GM12878 (cell line): Measurements from ENCODE around the gene DAB2IP. TPM values are rescaled to one million over a fixed set of nuclear protein-coding genes. Genes with fewer than 3 reads are reported as not detected.

Experiments
- ATAC-seq: fragments of 200-7000 bp; cut with Tn5 transposase; 3 replicates; pipeline ENCODE4 v1.9.1; 2020; ENCODE audit warnings: mild to moderate bottlenecking, moderate library complexity
- BruUV-seq: library from RNA; stranded (reverse); fragments of 400-500 nt; replicated peaks from 2 replicates; lab custom pipeline; 2021; lab: Mats Ljungman, UMichigan
- CTCF ChIA-PET: fragments of 300-600 bp; sonication (Branson Sonifier 250); formaldehyde crosslinking; extraction: SDS; loops from one replicate; lab custom pipeline; 2021; ENCODE audit warnings: inconsistent platforms; lab: Yijun Ruan, JAX
- POLR2A ChIA-PET: fragments of 350-600 bp; formaldehyde crosslinking; extraction: SDS; loops from one replicate; lab custom pipeline; 2021; ENCODE audit warnings: inconsistent platforms; lab: Charles Lee
- RAD21 ChIA-PET: fragments of 300-600 bp; sonication (Branson Sonifier 250); formaldehyde crosslinking; loops from one replicate; lab custom pipeline; 2023; ENCODE audit warnings: antibody characterized with exemption; ENCODE audit not compliant: unreplicated experiment; lab: Charles Lee
- SMC1A ChIA-PET: fragments of 300-600 bp; sonication (Branson Sonifier 250); formaldehyde crosslinking; loops from one replicate; lab custom pipeline; 2023; ENCODE audit not compliant: unreplicated experiment, uncharacterized antibody; lab: Charles Lee
- DNase-seq: peaks from one replicate; pipeline ENCODE4 v3.0.0-alpha.2; 2011; ENCODE audit warnings: low read depth, low spot score
- FAIRE-seq: peaks from 3 replicates; lab custom pipeline; 2011; peaks lifted over from hg19 to GRCh38; lab: Jason Lieb, UNC
- H2AFZ ChIP-seq: 2 replicates; pipeline ENCODE4 v1.6.0; 2011; ENCODE audit warnings: low read depth, low read length, control low read depth; ENCODE audit not compliant: control insufficient read depth
- H3K27ac ChIP-seq: 2 replicates; pipeline ENCODE4 v1.5.1; 2011; ENCODE audit warnings: control low read depth; ENCODE audit not compliant: control insufficient read depth, insufficient read depth
- H3K27me3 ChIP-seq, 2 experiments: replicated peaks in 1 of 2; 2 replicates each; pipeline versions ENCODE4 v1.6.0 to v1.6.1; 2011; ENCODE audit warnings: low read length in 1 of 2; ENCODE audit not compliant: control insufficient read depth in 2 of 2, insufficient read depth in 2 of 2
- H3K36me3 ChIP-seq, 2 experiments: 2 replicates each; pipeline ENCODE4 v1.5.1; 2011; ENCODE audit warnings: low read length in 1 of 2; ENCODE audit not compliant: control insufficient read depth in 2 of 2, insufficient read depth in 2 of 2
- H3K4me1 ChIP-seq: 2 replicates; pipeline ENCODE4 v1.6.1; 2011; ENCODE audit warnings: mild to moderate bottlenecking, low read length, moderate library complexity, mixed read lengths; ENCODE audit not compliant: control insufficient read depth, insufficient read depth
- H3K4me2 ChIP-seq: 2 replicates; pipeline ENCODE4 v1.6.0; 2011; ENCODE audit warnings: control low read depth; ENCODE audit not compliant: control insufficient read depth, insufficient read depth
- H3K4me3 ChIP-seq: fragments of 200-600 bp; sonication (generic); 2 replicates; pipeline ENCODE4 v1.5.1; 2016
- H3K79me2 ChIP-seq: 2 replicates; pipeline ENCODE4 v1.6.0; 2011; ENCODE audit warnings: low read length; ENCODE audit not compliant: control insufficient read depth, insufficient read depth
- H3K9ac ChIP-seq: 2 replicates; pipeline ENCODE4 v1.8.0; 2011; ENCODE audit warnings: low read length, control low read depth, mixed read lengths; ENCODE audit not compliant: control insufficient read depth, insufficient read depth
- H3K9me3 ChIP-seq: replicated peaks from 3 replicates; pipeline ENCODE4 v1.5.1; 2011; ENCODE audit warnings: mild to moderate bottlenecking, low read length; ENCODE audit not compliant: control insufficient read depth, insufficient read depth
- H4K20me1 ChIP-seq: 2 replicates; pipeline ENCODE4 v1.6.0; 2011; ENCODE audit not compliant: control insufficient read depth, insufficient read depth
- BACH1 ChIP-seq: fragments of 450-650 bp; IDR thresholded peaks from 2 replicates; pipeline ENCODE4 v1.6.1; 2017; ENCODE audit warnings: mild to moderate bottlenecking, borderline replicate concordance
- BCL3 ChIP-seq: IDR thresholded peaks from 2 replicates; pipeline ENCODE4 v1.6.1; 2011; ENCODE audit warnings: borderline replicate concordance, low read depth, mild to moderate bottlenecking, moderate library complexity, low read length; ENCODE audit not compliant: insufficient read depth, poor library complexity, severe bottlenecking
- HCFC1 ChIP-seq: fragments of 150-350 bp; IDR thresholded peaks from 2 replicates; pipeline ENCODE4 v1.6.1; 2014; ENCODE audit warnings: low read length
- IKZF1 ChIP-seq: fragments of 450-650 bp; conservative IDR thresholded peaks from 2 replicates; pipeline ENCODE4 v1.6.1; 2017; ENCODE audit warnings: antibody characterized with exemption, mild to moderate bottlenecking
- IRF4 ChIP-seq: IDR thresholded peaks from 2 replicates; pipeline ENCODE4 v1.6.1; 2011; ENCODE audit warnings: low read depth, low read length
- MAX ChIP-seq: IDR thresholded peaks from 2 replicates; pipeline ENCODE4 v1.6.1; 2012; ENCODE audit warnings: low read depth, low read length, improper control_type of control experiment
- MTA3 ChIP-seq: IDR thresholded peaks from 2 replicates; pipeline ENCODE4 v1.6.1; 2012; ENCODE audit warnings: low read length, inconsistent platforms, borderline replicate concordance
- NR2C1 ChIP-seq: fragments of 450-650 bp; IDR thresholded peaks from 2 replicates; pipeline ENCODE4 v1.6.1; 2017; ENCODE audit warnings: antibody characterized with exemption, mild to moderate bottlenecking, moderate library complexity
- PBX3 ChIP-seq: IDR thresholded peaks from 2 replicates; pipeline ENCODE4 v1.6.1; 2011; ENCODE audit warnings: mild to moderate bottlenecking, low read depth, low read length, moderate library complexity; ENCODE audit not compliant: insufficient replicate concordance
- SMAD1 ChIP-seq: fragments of 450-650 bp; IDR thresholded peaks from 2 replicates; pipeline ENCODE4 v1.6.1; 2018; ENCODE audit warnings: mild to moderate bottlenecking, low read depth; ENCODE audit not compliant: partially characterized antibody
- STAT3 ChIP-seq: IDR thresholded peaks from 2 replicates; pipeline ENCODE4 v1.6.1; 2011; ENCODE audit warnings: low read depth, low read length, improper control_type of control experiment
- TBL1XR1 ChIP-seq: IDR thresholded peaks from 2 replicates; pipeline ENCODE4 v1.6.1; 2012; ENCODE audit warnings: low read depth, low read length, improper control_type of control experiment
- WGBS: methylation state at CpG from one replicate; pipeline ENCODE4 v1.1.6; 2016; ENCODE audit warnings: low lambda C conversion rate; ENCODE audit not compliant: insufficient replicate concordance, insufficient coverage; ENCODE audit errors: missing lambda C conversion rate; 5-methylcytosine and 5-hydroxymethylcytosine counted together
- in situ Hi-C: fragments of 300-500 bp; cut with MboI; formaldehyde crosslinking; loops from 9 replicates; pipeline ENCODE4 v1.14.3; 2018; ENCODE audit warnings: mixed read lengths
- intact Hi-C: fragments of 100-400 bp; cut with micrococcal nuclease; formaldehyde crosslinking; loops from one replicate; pipeline ENCODE4 v1.14.2; 2022; ENCODE audit not compliant: unreplicated experiment
- polyA plus RNA-seq, 11 experiments: library from polyadenylated mRNA; depleted of rRNA in 4 of 11; unstranded in 6 of 11; stranded (reverse) in 5 of 11; fragments of >200 nt; fragmentation: Nextera tagmentation in 4 of 11; fragmentation: Illumina TruSeq in 1 of 11; extraction: Ambion mirVana in 4 of 11; extraction: Trizol in 1 of 11; gene quantifications; 1 replicate in 1 of 11; 2 replicates in 10 of 11; pipeline versions ENCODE4 v1.2.1 to v1.2.3, GENCODE V29; 2011 to 2016; ENCODE audit warnings: inconsistent platforms in 2 of 11, missing spikeins in 2 of 11, low read depth in 1 of 11
- total RNA-seq, 4 experiments: library from RNA; depleted of rRNA in 3 of 4; stranded (reverse); fragments of >200 nt in 3 of 4; fragmentation: Illumina TruSeq in 1 of 4; extraction: Trizol in 1 of 4; gene quantifications; 2 replicates each; pipeline versions ENCODE4 v1.2.1 to v1.2.3, GENCODE V29; 2013 to 2021

The DAB2IP gene
- total and polyA plus RNA-seq, 10 of the 15 experiments (the other 5 are each of a cell fraction or from before 2014, with no cell fraction given) = 0.03 to 0.38 (median 0.14) TPM; not detected in 6

- H4K20me1 ChIP-seq = no peaks in the 10 kb centered on the region
- no peak overlapping the region for H3K9ac ChIP-seq
- TF ChIP-seq BACH1 (no peak), MAX (no peak), NR2C1 (no peak), BCL3 (no peak), IRF4 (no peak), TBL1XR1 (no peak), SMAD1 (no peak), HCFC1 (no peak), PBX3 (no peak), IKZF1 (no peak), STAT3 (no peak), MTA3 (no peak)
- H3K27me3 ChIP-seq = peaks cover 6 to 10% of the 10 kb centered on the region in 2 experiments
- ChIA-PET POLR2A (no interaction called here), RAD21 (no interaction called here), CTCF (no interaction called here), SMC1A (no interaction called here)
- DNase-seq = no peak
- no peak overlapping the region for H3K4me2 ChIP-seq
- intact Hi-C loops (no loop called here), in situ Hi-C loops (no loop called here)
- no peak for ATAC-seq
- no TSS peak for BruUV-seq
- no peaks in the 10 kb centered on the region for H3K79me2 ChIP-seq
- no peak overlapping the region for H3K27ac ChIP-seq
- H2AFZ ChIP-seq = no peak overlapping the region
- H3K9me3 ChIP-seq = peaks cover 2% of the 10 kb centered on the region; the same call in 1 of the 3 replicates
- H3K4me3 ChIP-seq = no peak overlapping the region
- FAIRE-seq = no peak
- no peaks in the 10 kb centered on the region for H3K36me3 ChIP-seq
- WGBS = 44% methylated on average over 7 of the region's 7 CpGs
- no peaks in the 10 kb centered on the region for H3K4me1 ChIP-seq
Measured at GRCh38 chr9:121603028-121603427, 48.4 kb upstream of the DAB2IP start.
